ENCODE measurements around the gene AHNAK.

DNA sequence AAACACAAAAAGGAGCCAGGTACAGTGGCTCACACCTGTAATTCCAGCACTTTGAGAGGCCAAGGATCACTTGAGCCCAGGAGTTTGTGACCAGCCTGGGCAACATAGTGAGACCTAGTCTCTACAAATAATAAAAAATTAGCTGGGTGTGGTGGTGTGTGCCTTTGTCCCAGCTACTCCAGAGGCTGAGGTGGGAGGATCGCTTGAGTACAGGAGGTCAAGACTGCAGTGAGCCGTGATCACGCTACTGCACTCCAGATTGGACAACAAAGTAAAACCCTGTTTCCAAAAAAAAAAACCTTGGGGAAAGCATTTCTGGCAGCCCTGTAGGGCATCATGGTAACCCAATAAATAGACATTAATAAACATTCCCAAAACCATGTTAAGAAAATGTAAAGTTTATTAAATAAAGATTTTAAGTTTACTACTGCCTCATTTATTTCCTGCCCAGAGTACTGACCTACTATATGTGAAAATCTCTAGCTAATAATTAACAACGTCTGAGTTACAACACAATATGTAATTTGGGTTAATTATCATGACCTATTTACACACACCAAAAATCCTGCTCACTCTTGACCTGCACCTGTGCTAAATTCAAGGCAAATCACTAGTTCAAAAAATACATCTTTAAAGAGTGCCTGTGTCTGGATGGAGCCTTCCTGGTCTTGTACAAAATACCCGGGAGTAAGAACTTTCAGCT lies 18.6 kb upstream of the AHNAK start:
- TF ChIP-seq CTCF (IDR thresholded peaks at IDR 0.05) (no peak), POLR2A (IDR thresholded peaks at IDR 0.05) (no peak)

Data from gastroesophageal sphincter (tissue), 3 donors.